Upper lobe of left lung (tissue), 6 donors: ENCODE data around the gene DTL. TPM values are rescaled to one million over a fixed set of nuclear protein-coding genes. Genes with fewer than 3 reads are reported as not detected.

Experiments
- ATAC-seq, 2 donors: fragments of 200-7000 bp; cut with Tn5 transposase; one replicate each; pipeline ENCODE4 v1.9.1; 2022; ENCODE audit warnings: mild to moderate bottlenecking in 2 of 2, moderate library complexity in 2 of 2; ENCODE audit not compliant: low FRiP score in 2 of 2
- DNase-seq, 2 donors: peaks; one replicate each; pipeline ENCODE4 v3.0.0-alpha.2; 2019 to 2020
- H3K27ac ChIP-seq, 4 donors: fragments of 200-600 bp; sonication (generic); one replicate each; pipeline ENCODE4 v1.5.1; 2016 to 2019
- H3K27me3 ChIP-seq, 4 donors: fragments of 200-600 bp; sonication (generic); one replicate each; pipeline ENCODE4 v1.5.1; 2017 to 2019
- H3K36me3 ChIP-seq, 4 donors: fragments of 200-600 bp; sonication (generic); one replicate each; pipeline ENCODE4 v1.5.1; 2016 to 2019
- H3K4me1 ChIP-seq, 4 donors: fragments of 200-600 bp; sonication (generic); one replicate each; pipeline ENCODE4 v1.5.1; 2018 to 2019
- H3K4me3 ChIP-seq, 4 donors: fragments of 200-600 bp; sonication (generic); one replicate each; pipeline ENCODE4 v1.5.1; 2017 to 2019; ENCODE audit warnings: mild to moderate bottlenecking in 2 of 4, moderate library complexity in 1 of 4
- H3K9me3 ChIP-seq, 4 donors: fragments of 200-600 bp; sonication (generic); one replicate each; pipeline ENCODE4 v1.5.1; 2018 to 2019
- CTCF ChIP-seq, 6 experiments: fragments of 450-650 bp in 4 of 6; fragments of 200-600 bp in 2 of 6; sonication (generic) in 2 of 6; IDR thresholded peaks; one replicate each; pipeline ENCODE4 v1.5.1; 2016 to 2019; ENCODE audit warnings: antibody characterized with exemption in 6 of 6
- EP300 ChIP-seq, 4 donors: sonication (generic); formaldehyde crosslinking; IDR thresholded peaks; one replicate each; pipeline ENCODE4 v1.5.1; 2017; ENCODE audit warnings: antibody characterized with exemption in 4 of 4, control low read depth in 2 of 4
- POLR2A ChIP-seq, 4 donors: fragments of 450-650 bp; IDR thresholded peaks; one replicate each; pipeline ENCODE4 v1.5.1; 2016 to 2017; ENCODE audit warnings: antibody characterized with exemption in 4 of 4, mild to moderate bottlenecking in 2 of 4
- POLR2AphosphoS5 ChIP-seq, 2 donors: sonication (generic); formaldehyde crosslinking; IDR thresholded peaks; one replicate each; pipeline ENCODE4 v1.5.1; 2017; ENCODE audit warnings: antibody characterized with exemption in 2 of 2
- WGBS, 2 donors: methylation state at CpG; one replicate each; pipeline ENCODE4 v1.1.5; 2017 to 2018; 5-methylcytosine and 5-hydroxymethylcytosine counted together
- total RNA-seq, 6 donors: library from RNA; depleted of rRNA in 4 of 6; stranded (reverse); fragments of >200 nt in 4 of 6; gene quantifications; one replicate each; pipeline versions ENCODE4 v1.1.0 to v1.2.1, GENCODE V29; 2016 to 2021
- donor health status: DM: no; HTN: no; CAD: no; lungs with moderate emphysema.
- donor health status: DM: no; HTN: yes; CAD: no; lungs with severe emphysema.

DTL gene
- total RNA-seq, 6 donors from 2014 or later: 0.92 to 5.9 (median 2.2) TPM

DNA sequence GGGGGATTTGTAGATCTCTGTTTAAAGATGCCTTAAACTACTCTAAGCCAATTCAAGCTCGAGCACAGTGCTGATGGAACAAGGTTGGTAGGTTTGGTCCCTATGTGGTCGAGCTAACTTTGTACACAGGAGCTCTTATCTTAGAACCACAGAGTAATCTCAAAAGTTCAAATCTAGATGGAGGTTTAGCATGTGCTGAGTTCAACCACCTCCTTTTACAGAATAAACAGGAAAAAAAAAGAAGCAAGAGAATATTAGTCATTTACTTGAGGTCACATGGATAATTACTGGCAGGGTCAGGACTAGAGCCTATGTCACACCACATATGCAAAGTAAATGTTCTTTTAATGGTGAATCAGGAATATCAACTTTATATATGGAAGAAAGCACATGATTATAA, 86.2 kb downstream of the DTL start:
- DNase-seq: no peak
- H3K36me3 ChIP-seq: no peaks in the 10 kb centered on the region
- TF ChIP-seq POLR2AphosphoS5 (IDR thresholded peaks at IDR 0.05) (no peak), POLR2A (IDR thresholded peaks at IDR 0.05) (no peak), EP300 (IDR thresholded peaks at IDR 0.05) (no peak), CTCF (IDR thresholded peaks at IDR 0.05) (no peak)
- no peak overlapping the region for H3K27ac ChIP-seq
- 34 to 71% methylated on average over 2 of the region's 2 CpGs for WGBS, 2 donors
- ATAC-seq: no peak
- H3K9me3 ChIP-seq: no peaks in the 10 kb centered on the region
- no peaks in the 10 kb centered on the region for H3K27me3 ChIP-seq
- H3K4me1 ChIP-seq: peaks cover 0 to 10% (median 9%) of the 10 kb centered on the region in 4 donors
- no peak overlapping the region for H3K4me3 ChIP-seq

DNA sequence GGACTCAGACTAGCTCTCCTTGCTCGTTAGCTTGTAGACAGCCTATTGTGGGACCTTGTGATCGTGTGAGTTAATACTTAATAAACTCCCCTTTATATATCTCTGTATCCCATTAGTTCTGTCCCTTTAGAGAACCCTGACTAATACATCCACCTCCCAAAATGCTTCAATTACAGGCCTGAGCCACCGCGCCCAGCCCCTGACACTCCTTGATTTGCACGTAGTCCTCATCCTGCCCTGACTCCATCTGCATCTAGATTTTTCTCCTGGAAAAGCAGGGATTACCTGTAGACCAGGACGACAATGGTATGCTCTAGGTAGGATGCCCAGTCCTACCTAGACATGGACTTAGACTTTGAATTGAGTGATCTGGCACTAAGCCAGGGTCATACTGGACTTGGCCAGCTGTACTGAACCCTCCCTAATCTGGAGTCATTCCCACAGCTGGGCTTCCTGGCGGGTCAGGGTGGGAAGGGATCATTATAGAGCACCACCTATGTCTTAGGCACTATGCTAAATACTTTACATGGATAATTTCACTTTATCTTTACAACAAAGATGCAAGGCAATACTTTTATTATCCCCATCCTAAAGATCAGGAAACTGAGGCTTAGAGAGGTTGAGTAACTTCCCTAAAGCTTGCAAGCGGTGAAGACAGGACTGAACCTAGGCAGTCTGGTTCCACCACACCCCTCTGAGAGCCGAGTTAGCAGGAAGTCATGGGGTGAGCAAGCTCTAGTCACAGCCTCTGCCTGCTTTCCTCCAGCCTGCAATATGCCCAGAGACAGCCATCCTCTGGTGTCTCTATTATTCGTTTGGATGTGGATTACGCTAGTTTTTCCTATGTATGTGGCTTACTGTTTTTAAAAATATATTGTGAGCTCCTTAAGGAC, 89.4 kb downstream of the DTL start:
- Histone ChIP-seq H3K4me1 (peaks cover 0 to 10% (median 9%) of the 10 kb centered on the region in 4 donors), H3K27me3 (no peaks in the 10 kb centered on the region), H3K9me3 (no peaks in the 10 kb centered on the region), H3K4me3 (no peak overlapping the region), H3K27ac (no peak overlapping the region), H3K36me3 (no peaks in the 10 kb centered on the region)
- TF ChIP-seq CTCF (IDR thresholded peaks at IDR 0.05) (no peak), POLR2AphosphoS5 (IDR thresholded peaks at IDR 0.05) (no peak), POLR2A (IDR thresholded peaks at IDR 0.05) (no peak), EP300 (IDR thresholded peaks at IDR 0.05) (no peak)
- DNase-seq: peak in 1 of 2 donors; percentile 41
- WGBS, 2 donors: 74 to 78% methylated on average over 9 to 11 of the region's 11 CpGs
- peak in 1 of 2 donors; percentile 68 for ATAC-seq

DNA sequence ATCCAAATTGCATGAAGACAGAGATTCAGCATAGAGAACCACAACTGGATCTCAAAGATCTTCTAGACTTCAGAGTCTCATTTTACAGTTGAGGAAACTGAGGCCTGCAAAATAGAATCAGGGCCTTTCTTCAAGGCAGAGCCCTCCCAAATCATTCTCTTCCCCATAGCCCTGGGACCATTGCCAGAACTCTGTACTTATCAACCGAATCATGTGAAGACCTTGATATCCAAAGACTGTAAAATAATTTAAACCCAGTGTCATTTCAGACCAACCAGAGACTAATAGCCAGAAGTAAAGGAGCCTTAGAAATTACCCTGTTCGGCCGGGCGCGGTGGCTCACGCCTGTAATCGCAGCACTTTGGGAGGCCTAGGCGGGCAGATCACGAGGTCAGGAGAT, 90.1 kb downstream of the DTL start:
- TF ChIP-seq CTCF (IDR thresholded peaks at IDR 0.05) (no peak), EP300 (IDR thresholded peaks at IDR 0.05) (no peak), POLR2AphosphoS5 (IDR thresholded peaks at IDR 0.05) (no peak), POLR2A (IDR thresholded peaks at IDR 0.05) (no peak)
- ATAC-seq (no peak), DNase-seq (peak in 1 of 2 donors; percentile 49)
- Histone ChIP-seq H3K27ac (no peak overlapping the region), H3K36me3 (no peaks in the 10 kb centered on the region), H3K27me3 (no peaks in the 10 kb centered on the region), H3K9me3 (no peaks in the 10 kb centered on the region), H3K4me1 (peaks cover 0 to 10% (median 9%) of the 10 kb centered on the region in 4 donors), H3K4me3 (no peak overlapping the region)
- 91 to 97% methylated on average over 9 of the region's 9 CpGs for WGBS, 2 donors

DNA sequence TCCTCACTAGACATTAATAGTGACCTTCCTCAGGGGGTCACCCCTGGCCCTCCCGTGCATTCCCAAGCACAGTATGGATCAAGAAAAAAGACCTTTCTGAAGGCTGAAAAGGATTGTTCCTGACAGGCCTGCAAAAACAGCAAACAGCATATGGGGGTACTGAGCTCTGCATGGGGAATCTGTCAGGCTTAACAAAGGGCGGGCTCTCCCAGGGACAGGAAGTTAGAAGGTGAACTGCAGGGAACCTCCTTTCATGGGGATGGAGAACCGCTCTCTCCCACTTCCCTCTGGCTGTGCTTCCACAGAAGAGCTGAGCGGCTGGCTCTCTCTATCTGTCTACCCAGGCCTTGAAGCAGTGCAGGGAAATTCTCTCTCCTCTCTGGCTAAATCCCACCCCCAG, 91.7 kb downstream of the DTL start:
- peaks cover 0 to 10% (median 9%) of the 10 kb centered on the region in 4 donors for H3K4me1 ChIP-seq
- H3K4me3 ChIP-seq: no peak overlapping the region
- H3K36me3 ChIP-seq: no peaks in the 10 kb centered on the region
- H3K27me3 ChIP-seq: no peaks in the 10 kb centered on the region
- TF ChIP-seq POLR2A (IDR thresholded peaks at IDR 0.05) (no peak), POLR2AphosphoS5 (IDR thresholded peaks at IDR 0.05) (no peak), EP300 (IDR thresholded peaks at IDR 0.05) (no peak), CTCF (IDR thresholded peaks at IDR 0.05) (no peak)
- no peaks in the 10 kb centered on the region for H3K9me3 ChIP-seq
- WGBS, 2 donors: 81 to 91% methylated on average over 4 of the region's 4 CpGs
- no peak overlapping the region for H3K27ac ChIP-seq
- DNase-seq: no peak
- ATAC-seq: no peak
